GM12878 (cell line): ENCODE results near the gene SMARCD1. TPM values are rescaled to one million over a fixed set of nuclear protein-coding genes. Genes with fewer than 3 reads are reported as not detected.
A peak's percentile ranks its signal among the peaks of the same experiment; 100 is the strongest.

Experiments
- ATAC-seq: fragments of 200-7000 bp; cut with Tn5 transposase; 3 replicates; pipeline ENCODE4 v1.9.1; 2020; ENCODE audit warnings: mild to moderate bottlenecking, moderate library complexity
- BruUV-seq: library from RNA; stranded (reverse); fragments of 400-500 nt; replicated peaks from 2 replicates; lab custom pipeline; 2021; lab: Mats Ljungman, UMichigan
- CTCF ChIA-PET: fragments of 300-600 bp; sonication (Branson Sonifier 250); formaldehyde crosslinking; extraction: SDS; loops from one replicate; lab custom pipeline; 2021; ENCODE audit warnings: inconsistent platforms; lab: Yijun Ruan, JAX
- POLR2A ChIA-PET: fragments of 350-600 bp; formaldehyde crosslinking; extraction: SDS; loops from one replicate; lab custom pipeline; 2021; ENCODE audit warnings: inconsistent platforms; lab: Charles Lee
- RAD21 ChIA-PET: fragments of 300-600 bp; sonication (Branson Sonifier 250); formaldehyde crosslinking; loops from one replicate; lab custom pipeline; 2023; ENCODE audit warnings: antibody characterized with exemption; ENCODE audit not compliant: unreplicated experiment; lab: Charles Lee
- SMC1A ChIA-PET: fragments of 300-600 bp; sonication (Branson Sonifier 250); formaldehyde crosslinking; loops from one replicate; lab custom pipeline; 2023; ENCODE audit not compliant: unreplicated experiment, uncharacterized antibody; lab: Charles Lee
- DNase-seq: peaks from one replicate; pipeline ENCODE4 v3.0.0-alpha.2; 2011; ENCODE audit warnings: low read depth, low spot score
- FAIRE-seq: peaks from 3 replicates; lab custom pipeline; 2011; peaks lifted over from hg19 to GRCh38; lab: Jason Lieb, UNC
- H2AFZ ChIP-seq: 2 replicates; pipeline ENCODE4 v1.6.0; 2011; ENCODE audit warnings: low read depth, low read length, control low read depth; ENCODE audit not compliant: control insufficient read depth
- H3K27ac ChIP-seq: 2 replicates; pipeline ENCODE4 v1.5.1; 2011; ENCODE audit warnings: control low read depth; ENCODE audit not compliant: control insufficient read depth, insufficient read depth
- H3K27me3 ChIP-seq, 2 experiments: replicated peaks in 1 of 2; 2 replicates each; pipeline versions ENCODE4 v1.6.0 to v1.6.1; 2011; ENCODE audit warnings: low read length in 1 of 2; ENCODE audit not compliant: control insufficient read depth in 2 of 2, insufficient read depth in 2 of 2
- H3K36me3 ChIP-seq, 2 experiments: 2 replicates each; pipeline ENCODE4 v1.5.1; 2011; ENCODE audit warnings: low read length in 1 of 2; ENCODE audit not compliant: control insufficient read depth in 2 of 2, insufficient read depth in 2 of 2
- H3K4me1 ChIP-seq: 2 replicates; pipeline ENCODE4 v1.6.1; 2011; ENCODE audit warnings: mild to moderate bottlenecking, low read length, moderate library complexity, mixed read lengths; ENCODE audit not compliant: control insufficient read depth, insufficient read depth
- H3K4me2 ChIP-seq: 2 replicates; pipeline ENCODE4 v1.6.0; 2011; ENCODE audit warnings: control low read depth; ENCODE audit not compliant: control insufficient read depth, insufficient read depth
- H3K4me3 ChIP-seq: fragments of 200-600 bp; sonication (generic); 2 replicates; pipeline ENCODE4 v1.5.1; 2016
- H3K79me2 ChIP-seq: 2 replicates; pipeline ENCODE4 v1.6.0; 2011; ENCODE audit warnings: low read length; ENCODE audit not compliant: control insufficient read depth, insufficient read depth
- H3K9ac ChIP-seq: 2 replicates; pipeline ENCODE4 v1.8.0; 2011; ENCODE audit warnings: low read length, control low read depth, mixed read lengths; ENCODE audit not compliant: control insufficient read depth, insufficient read depth
- H3K9me3 ChIP-seq: replicated peaks from 3 replicates; pipeline ENCODE4 v1.5.1; 2011; ENCODE audit warnings: mild to moderate bottlenecking, low read length; ENCODE audit not compliant: control insufficient read depth, insufficient read depth
- H4K20me1 ChIP-seq: 2 replicates; pipeline ENCODE4 v1.6.0; 2011; ENCODE audit not compliant: control insufficient read depth, insufficient read depth
- SPI1 ChIP-seq: IDR thresholded peaks from 2 replicates; pipeline ENCODE4 v1.6.1; 2011; ENCODE audit warnings: low read depth, mild to moderate bottlenecking, low read length, moderate library complexity, borderline replicate concordance; ENCODE audit not compliant: insufficient read depth
- TAF1 ChIP-seq: IDR thresholded peaks from 2 replicates; pipeline ENCODE4 v1.6.1; 2011; ENCODE audit warnings: mild to moderate bottlenecking, low read depth, low read length, borderline replicate concordance
- WGBS: methylation state at CpG from one replicate; pipeline ENCODE4 v1.1.6; 2016; ENCODE audit warnings: low lambda C conversion rate; ENCODE audit not compliant: insufficient replicate concordance, insufficient coverage; ENCODE audit errors: missing lambda C conversion rate; 5-methylcytosine and 5-hydroxymethylcytosine counted together
- in situ Hi-C: fragments of 300-500 bp; cut with MboI; formaldehyde crosslinking; loops from 9 replicates; pipeline ENCODE4 v1.14.3; 2018; ENCODE audit warnings: mixed read lengths
- intact Hi-C: fragments of 100-400 bp; cut with micrococcal nuclease; formaldehyde crosslinking; loops from one replicate; pipeline ENCODE4 v1.14.2; 2022; ENCODE audit not compliant: unreplicated experiment
- polyA plus RNA-seq, 11 experiments: library from polyadenylated mRNA; depleted of rRNA in 4 of 11; unstranded in 6 of 11; stranded (reverse) in 5 of 11; fragments of >200 nt; fragmentation: Nextera tagmentation in 4 of 11; fragmentation: Illumina TruSeq in 1 of 11; extraction: Ambion mirVana in 4 of 11; extraction: Trizol in 1 of 11; gene quantifications; 1 replicate in 1 of 11; 2 replicates in 10 of 11; pipeline versions ENCODE4 v1.2.1 to v1.2.3, GENCODE V29; 2011 to 2016; ENCODE audit warnings: inconsistent platforms in 2 of 11, missing spikeins in 2 of 11, low read depth in 1 of 11
- total RNA-seq, 4 experiments: library from RNA; depleted of rRNA in 3 of 4; stranded (reverse); fragments of >200 nt in 3 of 4; fragmentation: Illumina TruSeq in 1 of 4; extraction: Trizol in 1 of 4; gene quantifications; 2 replicates each; pipeline versions ENCODE4 v1.2.1 to v1.2.3, GENCODE V29; 2013 to 2021
- TF ChIP-seq, protein P1 (sequence below): fragments of 450-650 bp; formaldehyde crosslinking; IDR thresholded peaks from 2 replicates; pipeline ENCODE4 v1.4.0; 2020; ENCODE audit warnings: mild to moderate bottlenecking, moderate library complexity

Gene SMARCD1
- total and polyA plus RNA-seq, 10 of the 15 experiments (the other 5 are each of a cell fraction or from before 2014, with no cell fraction given), result 1.4 to 92.4 (median 58.9) TPM

- Histone ChIP-seq H3K4me2 (no peak overlapping the region), H3K36me3 (peaks cover 25 to 36% of the 10 kb centered on the region in 2 experiments), H4K20me1 (no peaks in the 10 kb centered on the region)
- POLR2A ChIA-PET, result no interaction called here
- 60% methylated on average over 5 of the region's 5 CpGs for WGBS
- no peak for FAIRE-seq
- no peak for TF ChIP-seq SPI1
- TF ChIP-seq TAF1, result no peak
- TF ChIP-seq, protein P1, sequence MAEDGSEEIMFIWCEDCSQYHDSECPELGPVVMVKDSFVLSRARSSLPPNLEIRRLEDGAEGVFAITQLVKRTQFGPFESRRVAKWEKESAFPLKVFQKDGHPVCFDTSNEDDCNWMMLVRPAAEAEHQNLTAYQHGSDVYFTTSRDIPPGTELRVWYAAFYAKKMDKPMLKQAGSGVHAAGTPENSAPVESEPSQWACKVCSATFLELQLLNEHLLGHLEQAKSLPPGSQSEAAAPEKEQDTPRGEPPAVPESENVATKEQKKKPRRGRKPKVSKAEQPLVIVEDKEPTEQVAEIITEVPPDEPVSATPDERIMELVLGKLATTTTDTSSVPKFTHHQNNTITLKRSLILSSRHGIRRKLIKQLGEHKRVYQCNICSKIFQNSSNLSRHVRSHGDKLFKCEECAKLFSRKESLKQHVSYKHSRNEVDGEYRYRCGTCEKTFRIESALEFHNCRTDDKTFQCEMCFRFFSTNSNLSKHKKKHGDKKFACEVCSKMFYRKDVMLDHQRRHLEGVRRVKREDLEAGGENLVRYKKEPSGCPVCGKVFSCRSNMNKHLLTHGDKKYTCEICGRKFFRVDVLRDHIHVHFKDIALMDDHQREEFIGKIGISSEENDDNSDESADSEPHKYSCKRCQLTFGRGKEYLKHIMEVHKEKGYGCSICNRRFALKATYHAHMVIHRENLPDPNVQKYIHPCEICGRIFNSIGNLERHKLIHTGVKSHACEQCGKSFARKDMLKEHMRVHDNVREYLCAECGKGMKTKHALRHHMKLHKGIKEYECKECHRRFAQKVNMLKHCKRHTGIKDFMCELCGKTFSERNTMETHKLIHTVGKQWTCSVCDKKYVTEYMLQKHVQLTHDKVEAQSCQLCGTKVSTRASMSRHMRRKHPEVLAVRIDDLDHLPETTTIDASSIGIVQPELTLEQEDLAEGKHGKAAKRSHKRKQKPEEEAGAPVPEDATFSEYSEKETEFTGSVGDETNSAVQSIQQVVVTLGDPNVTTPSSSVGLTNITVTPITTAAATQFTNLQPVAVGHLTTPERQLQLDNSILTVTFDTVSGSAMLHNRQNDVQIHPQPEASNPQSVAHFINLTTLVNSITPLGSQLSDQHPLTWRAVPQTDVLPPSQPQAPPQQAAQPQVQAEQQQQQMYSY (CRISPR knock-in tag), result no peak
- TF ChIP-seq, all 136 proteins: peak for 0
- CTCF ChIA-PET, result interaction anchor here (0.6 to 6.5 kb wide), 3 partner anchors 12 to 304 kb away, joined by 3 to 40 read pairs (median 35); partner anchors contain the start of gene COX14
- no peak overlapping the region for H3K4me3 ChIP-seq
- intact Hi-C loops, result no loop called here
- no peak overlapping the region for H3K27ac ChIP-seq
- H2AFZ ChIP-seq, result no peak overlapping the region
- SMC1A ChIA-PET, result no interaction called here
- H3K4me1 ChIP-seq, result no peaks in the 10 kb centered on the region
- H3K79me2 ChIP-seq, result no peaks in the 10 kb centered on the region
- RAD21 ChIA-PET, result no interaction called here
- H3K9ac ChIP-seq, result no peak overlapping the region
- DNase-seq (no peak), ATAC-seq (no peak)
- TSS peak; percentile 24 for BruUV-seq
- no peaks in the 10 kb centered on the region for H3K9me3 ChIP-seq
- in situ Hi-C loops, result no loop called here
- no peaks in the 10 kb centered on the region for H3K27me3 ChIP-seq
These were observed 14.3 kb downstream of the SMARCD1 start for GRCh38 chr12:50099302-50100008.
